LNCaP clone FGC (cell line): ENCODE measurements around the gene RPL7A.
"Not testable (repeated sequence)": the region's sequence is repeated elsewhere in the genome, so short reads cannot be mapped to it uniquely, and the experiment has no call there.

Source experiments
- DNase-seq: peaks from one replicate; pipeline ENCODE4 v3.0.0-alpha.2; 2011; ENCODE audit warnings: low read depth
- H3K4me3 ChIP-seq: 2 replicates; pipeline ENCODE4 v1.5.1; 2011; ENCODE audit warnings: mild to moderate bottlenecking, low read depth, low read length, control low read depth
- CTCF ChIP-seq: IDR thresholded peaks from 2 replicates; pipeline ENCODE4 v1.5.1; 2012; ENCODE audit warnings: mild to moderate bottlenecking; ENCODE audit not compliant: control insufficient read depth, insufficient read depth; ENCODE audit errors: extremely low read depth

Gene RPL7A

GRCh38 chr9:133305731-133306130, 42.3 kb upstream of the RPL7A start:
- no peak overlapping the region for H3K4me3 ChIP-seq
- DNase-seq, result no peak
- no peak for TF ChIP-seq CTCF

GRCh38 chr9:133306242-133307204, 41.5 kb upstream of the RPL7A start:
- DNase-seq, result no peak
- no peak overlapping the region for H3K4me3 ChIP-seq
- TF ChIP-seq CTCF, result no peak

- no peak overlapping the region for H3K4me3 ChIP-seq
- TF ChIP-seq CTCF, result no peak
- no peak for DNase-seq
These were observed 40.7 kb upstream of the RPL7A start for GRCh38 chr9:133307301-133307700.

GRCh38 chr9:133309608-133310007, 38.4 kb upstream of the RPL7A start:
- no peak for TF ChIP-seq CTCF
- no peak overlapping the region for H3K4me3 ChIP-seq
- DNase-seq, result no peak

- no peak for DNase-seq
- no peak for TF ChIP-seq CTCF
- no peak overlapping the region for H3K4me3 ChIP-seq
These were observed 32.0 kb upstream of the RPL7A start for GRCh38 chr9:133315997-133316396.

GRCh38 chr9:133317551-133317950, 30.5 kb upstream of the RPL7A start:
- not testable (repeated sequence) for DNase-seq, H3K4me3 ChIP-seq

- no peak for TF ChIP-seq CTCF
- DNase-seq, result no peak
- H3K4me3 ChIP-seq, result no peak overlapping the region
These were observed 27.6 kb upstream of the RPL7A start for GRCh38 chr9:133320421-133320881.
